Adrenal gland (tissue), 12 donors: ENCODE data around the gene TEX22. TPM values are rescaled to one million over a fixed set of nuclear protein-coding genes. Genes with fewer than 3 reads are reported as not detected.

ENCODE experiments used
- DNase-seq, 7 donors: peaks; one replicate each; pipeline ENCODE4 v3.0.0-alpha.2; 2019 to 2020
- H3K27ac ChIP-seq, 5 donors: fragments of 200-600 bp; sonication (generic) in 4 of 5; 1 replicate in 3 of 5; 2 replicates in 2 of 5; pipeline versions ENCODE4 v1.5.1 to v1.8.0; 2016 to 2020; ENCODE audit warnings: mild to moderate bottlenecking in 1 of 5
- H3K27me3 ChIP-seq: fragments of 200-600 bp; 2 replicates; pipeline ENCODE4 v1.8.0; 2021
- H3K36me3 ChIP-seq, 2 donors: fragments of 200-600 bp; replicated peaks in 1 of 2; 1 replicate in 1 of 2; 2 replicates in 1 of 2; pipeline versions ENCODE4 v1.5.1 to v1.8.0; 2018 to 2022
- H3K4me1 ChIP-seq, 2 donors: fragments of 200-600 bp; replicated peaks in 1 of 2; 1 replicate in 1 of 2; 2 replicates in 1 of 2; pipeline versions ENCODE4 v1.5.1 to v1.8.0; 2018 to 2021
- H3K4me3 ChIP-seq, 4 donors: fragments of 200-600 bp; sonication (generic) in 3 of 4; one replicate each; pipeline ENCODE4 v1.5.1; 2016 to 2018
- H3K9me3 ChIP-seq, 3 donors: fragments of 200-600 bp; sonication (generic) in 1 of 3; replicated peaks in 1 of 3; 1 replicate in 2 of 3; 2 replicates in 1 of 3; pipeline versions ENCODE4 v1.5.1 to v1.8.0; 2016 to 2021
- POLR2A ChIP-seq, 2 donors: fragments of 450-650 bp; IDR thresholded peaks; one replicate each; pipeline ENCODE4 v1.6.1; 2017; ENCODE audit warnings: antibody characterized with exemption in 2 of 2, mild to moderate bottlenecking in 2 of 2, moderate library complexity in 1 of 2
- WGBS, 4 donors: extraction: QIAGEN DNeasy Blood & Tissue Kit in 2 of 4; methylation state at CpG; one replicate each; pipeline versions ENCODE4 v1.1.5 to v1.1.7; 2013 to 2017; 5-methylcytosine and 5-hydroxymethylcytosine counted together
- intact Hi-C, 2 donors: fragments of 100-400 bp; cut with DNase I; formaldehyde crosslinking; loops; one replicate each; pipeline versions ENCODE4 v1.14.1 to v1.15.0; 2022 to 2023
- polyA plus RNA-seq, 3 donors: library from polyadenylated mRNA; stranded (reverse); fragments of 200-250 nt in 2 of 3; fragments of 350-450 nt in 1 of 3; fragmentation: Illumina TruSeq in 1 of 3; extraction: RNeasy Lipid Tissue Mini Kit (QIAGEN cat#74804) in 1 of 3; gene quantifications; one replicate each; pipeline ENCODE4 v1.2.3, GENCODE V29; 2013 to 2014
- total RNA-seq, 9 donors: library from RNA; depleted of rRNA in 4 of 9; stranded (reverse); fragments of >200 nt in 4 of 9; fragments of 120-200 nt in 1 of 9; fragmentation: NEBNext Ultra II Directional in 1 of 9; extraction: Animal tissue kit (Norgen Biotek cat#: 25700) in 1 of 9; gene quantifications; one replicate each; pipeline versions ENCODE4 v1.1.0 to v1.2.4, GENCODE V29; 2013 to 2023
- TF ChIP-seq, protein P1 (sequence below), 6 experiments: fragments of 450-650 bp in 4 of 6; fragments of 200-600 bp in 2 of 6; sonication (generic) in 1 of 6; IDR thresholded peaks; 1 replicate in 5 of 6; 2 replicates in 1 of 6; pipeline versions ENCODE4 v1.5.1 to v1.8.0; 2016 to 2021; ENCODE audit warnings: antibody characterized with exemption in 6 of 6, mild to moderate bottlenecking in 2 of 6, moderate library complexity in 1 of 6
- donor health status: healthy with polysubstance abuse.
- donor health status: Bipolar disorder and iron deficiency.
- donor health status: DM: yes; HTN: yes; CAD: no.
- donor health status: DM: no; HTN: no; CAD: no.
- donor health status: DM: no; HTN: no; CAD: no.
- donor health status: DM: yes; HTN: yes; CAD: no.

Gene TEX22
- total and polyA plus RNA-seq, 12 donors: 0.17 to 2.8 (median 0.38) TPM; not detected in 3

DNA sequence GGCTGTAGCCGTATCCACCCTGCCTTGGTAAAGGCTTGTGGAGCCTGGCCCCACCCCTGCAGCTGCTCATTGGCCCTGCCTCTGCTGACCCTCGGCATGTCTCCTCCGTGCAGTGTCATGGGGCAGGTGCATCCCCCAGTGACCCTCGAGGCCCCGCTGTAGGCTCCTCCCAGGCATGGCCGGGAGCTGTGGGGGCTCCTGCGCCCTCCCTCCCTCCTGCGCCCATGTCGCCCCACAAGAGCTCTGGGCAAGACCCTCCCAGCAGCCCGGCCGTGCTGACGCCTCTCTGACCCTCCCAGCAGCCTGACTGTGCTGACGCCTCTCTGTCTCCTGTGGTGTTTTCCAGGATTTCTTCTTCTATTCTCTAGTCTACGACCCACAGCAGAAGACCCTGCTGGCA is 55.5 kb downstream of the TEX22 start:
- no peak for DNase-seq

DNA sequence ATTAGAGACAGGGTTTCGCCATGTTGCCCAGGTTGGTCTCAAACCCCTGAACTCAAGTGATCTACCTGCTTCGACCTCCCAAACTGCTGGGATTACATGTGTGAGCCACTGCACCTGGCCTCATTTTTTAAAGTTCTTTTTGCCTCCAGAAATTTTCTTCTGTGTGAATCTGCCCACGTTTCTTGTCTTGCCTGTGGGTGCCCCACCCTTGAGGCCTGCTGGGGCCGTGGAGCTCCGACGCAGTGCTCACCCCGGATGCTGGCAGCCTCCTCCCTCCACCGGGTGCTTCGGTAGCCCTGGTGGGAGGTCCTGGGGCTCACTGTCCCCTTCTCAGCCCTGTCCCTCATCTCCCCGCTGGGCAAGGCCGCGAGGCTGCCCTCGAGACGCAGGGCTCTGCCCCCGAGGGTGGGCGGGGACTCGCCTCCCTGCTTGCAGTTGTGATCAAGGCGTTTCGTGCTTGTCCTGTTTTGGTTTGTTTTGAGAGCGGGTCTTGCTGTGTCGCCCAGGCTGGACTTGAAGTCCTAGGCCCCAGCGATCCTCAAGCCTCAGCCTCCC is 56.8 kb downstream of the TEX22 start:
- no peak for TF ChIP-seq POLR2A (IDR thresholded peaks at IDR 0.05)
- TF ChIP-seq, protein P1, sequence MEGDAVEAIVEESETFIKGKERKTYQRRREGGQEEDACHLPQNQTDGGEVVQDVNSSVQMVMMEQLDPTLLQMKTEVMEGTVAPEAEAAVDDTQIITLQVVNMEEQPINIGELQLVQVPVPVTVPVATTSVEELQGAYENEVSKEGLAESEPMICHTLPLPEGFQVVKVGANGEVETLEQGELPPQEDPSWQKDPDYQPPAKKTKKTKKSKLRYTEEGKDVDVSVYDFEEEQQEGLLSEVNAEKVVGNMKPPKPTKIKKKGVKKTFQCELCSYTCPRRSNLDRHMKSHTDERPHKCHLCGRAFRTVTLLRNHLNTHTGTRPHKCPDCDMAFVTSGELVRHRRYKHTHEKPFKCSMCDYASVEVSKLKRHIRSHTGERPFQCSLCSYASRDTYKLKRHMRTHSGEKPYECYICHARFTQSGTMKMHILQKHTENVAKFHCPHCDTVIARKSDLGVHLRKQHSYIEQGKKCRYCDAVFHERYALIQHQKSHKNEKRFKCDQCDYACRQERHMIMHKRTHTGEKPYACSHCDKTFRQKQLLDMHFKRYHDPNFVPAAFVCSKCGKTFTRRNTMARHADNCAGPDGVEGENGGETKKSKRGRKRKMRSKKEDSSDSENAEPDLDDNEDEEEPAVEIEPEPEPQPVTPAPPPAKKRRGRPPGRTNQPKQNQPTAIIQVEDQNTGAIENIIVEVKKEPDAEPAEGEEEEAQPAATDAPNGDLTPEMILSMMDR (IDR thresholded peaks at IDR 0.05): no peak
- peaks cover 0 to 51% of the 10 kb centered on the region in 2 donors for H3K36me3 ChIP-seq

More for the DNA sequence above, 55.5 kb downstream of the TEX22 start:
- Histone ChIP-seq H3K4me3 (no peak overlapping the region), H3K36me3 (peaks cover 0 to 55% of the 10 kb centered on the region in 2 donors), H3K27me3 (no peaks in the 10 kb centered on the region), H3K27ac (no peak overlapping the region), H3K9me3 (no peaks in the 10 kb centered on the region), H3K4me1 (peaks cover 0 to 2% of the 10 kb centered on the region in 2 donors)
- intact Hi-C loops: no loop called here
- TF ChIP-seq POLR2A (IDR thresholded peaks at IDR 0.05): no peak
- TF ChIP-seq, protein P1 (IDR thresholded peaks at IDR 0.05): no peak
- WGBS, 4 donors: 89 to 91% (median 90%) methylated on average over 10 to 14 of the region's 14 CpGs

DNA sequence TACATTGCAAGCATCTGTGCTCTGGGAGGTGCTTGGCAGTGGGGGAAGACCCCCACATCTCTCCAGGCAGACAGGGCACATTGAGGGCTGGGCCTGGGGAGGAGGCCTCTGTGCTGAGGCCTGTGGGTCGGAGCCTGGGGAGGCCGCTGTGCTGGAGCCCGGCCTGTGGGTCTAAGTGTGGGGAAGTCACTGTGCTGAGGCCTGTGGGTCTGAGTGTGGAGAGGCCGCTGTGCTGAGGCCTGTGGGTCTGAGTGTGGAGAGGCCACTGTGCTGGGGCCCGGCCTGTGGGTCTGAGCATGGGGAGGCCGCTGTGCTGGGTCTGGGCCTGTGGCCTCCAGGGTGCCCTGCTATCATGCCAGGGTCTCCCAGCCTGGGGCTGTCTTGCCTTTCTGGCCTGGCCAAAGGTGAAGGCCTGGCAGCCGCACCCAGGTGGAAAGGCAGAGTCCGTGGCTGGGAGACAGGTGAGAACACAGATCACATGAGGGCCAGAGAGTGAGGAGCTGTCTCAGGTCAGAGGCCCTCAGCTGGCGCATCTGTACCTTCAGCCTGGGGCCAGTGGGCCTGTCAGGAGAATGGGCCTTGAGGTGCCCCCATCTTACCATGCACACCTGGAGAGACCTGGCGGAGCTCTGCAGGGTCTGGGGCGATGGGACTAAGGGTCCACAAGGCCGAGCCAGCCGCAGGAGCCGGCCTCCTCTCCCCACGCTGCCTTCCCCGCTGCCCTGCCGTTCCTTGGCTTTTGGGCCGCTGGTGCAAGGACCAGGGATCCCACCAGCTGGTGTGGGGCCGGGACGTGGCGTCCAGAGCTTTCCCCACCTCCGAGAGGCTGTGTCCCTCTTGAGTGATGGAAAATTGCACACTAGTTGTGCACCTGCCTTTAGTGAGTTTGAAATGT is 57.7 kb downstream of the TEX22 start:
- H3K4me3 ChIP-seq: no peak overlapping the region
- no peaks in the 10 kb centered on the region for H3K9me3 ChIP-seq
- WGBS, 4 donors: 88 to 94% (median 90%) methylated on average over 19 to 22 of the region's 22 CpGs; no CpG with 5 or more reads in 1 of the 4 donors
- TF ChIP-seq, protein P1 (IDR thresholded peaks at IDR 0.05): no peak
- TF ChIP-seq POLR2A (IDR thresholded peaks at IDR 0.05): no peak
- H3K4me1 ChIP-seq: no peaks in the 10 kb centered on the region
- peaks cover 0 to 51% of the 10 kb centered on the region in 2 donors for H3K36me3 ChIP-seq
- no peak for DNase-seq
- intact Hi-C loops: no loop called here
- H3K27ac ChIP-seq: no peak overlapping the region
- no peaks in the 10 kb centered on the region for H3K27me3 ChIP-seq

More for the DNA sequence above, 56.8 kb downstream of the TEX22 start:
- Histone ChIP-seq H3K27me3 (no peaks in the 10 kb centered on the region), H3K9me3 (no peaks in the 10 kb centered on the region), H3K4me3 (no peak overlapping the region), H3K27ac (no peak overlapping the region), H3K4me1 (no peaks in the 10 kb centered on the region)
- WGBS, 4 donors: 72 to 88% (median 86%) methylated on average over 5 to 22 of the region's 22 CpGs
- no peak for DNase-seq
- intact Hi-C loops: no loop called here

DNA sequence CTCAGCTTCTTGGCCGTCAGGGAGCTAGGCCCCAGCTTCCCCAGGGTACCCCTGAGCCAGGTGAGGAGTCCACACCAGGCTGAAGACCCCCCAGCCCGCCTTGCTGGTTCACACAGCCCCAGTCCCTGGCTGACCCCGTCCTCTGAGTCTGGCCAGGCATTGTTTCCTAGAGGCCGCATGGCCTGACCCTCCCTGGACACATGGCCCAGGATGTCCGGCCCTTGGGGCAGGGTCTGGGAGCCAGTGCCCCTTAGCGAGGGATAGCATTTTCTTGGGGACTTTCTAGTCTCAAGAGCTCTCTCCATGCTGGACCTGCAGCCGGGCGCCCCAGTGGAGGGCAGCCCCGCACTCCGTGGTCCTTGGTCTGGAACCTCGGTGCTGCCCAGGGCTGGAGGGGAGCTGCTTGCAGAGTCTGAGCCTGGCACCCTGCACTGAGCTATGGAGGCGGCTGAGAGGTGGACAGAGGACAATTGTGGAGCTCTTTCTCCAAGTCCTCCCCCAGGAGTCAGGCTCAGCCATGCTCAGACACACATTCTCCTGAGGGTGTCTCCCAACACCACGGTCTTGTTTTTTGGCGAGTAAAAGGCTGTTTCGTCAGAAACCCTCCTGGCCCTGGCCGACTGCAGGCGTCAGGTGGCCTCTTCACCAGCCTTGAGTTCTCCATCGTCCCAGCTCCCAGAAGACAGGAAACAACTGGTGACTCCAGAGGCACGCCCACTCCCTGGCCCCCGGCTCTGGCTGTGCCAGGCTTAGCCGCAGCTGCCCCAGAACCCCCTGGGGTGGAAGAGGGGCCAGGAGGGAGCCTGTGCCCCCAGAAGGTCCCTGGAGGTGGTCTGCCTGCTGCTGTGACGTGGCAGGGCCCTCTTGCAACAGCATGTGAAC is 58.6 kb downstream of the TEX22 start:
- peaks cover 0 to 61% of the 10 kb centered on the region in 2 donors for H3K36me3 ChIP-seq
- intact Hi-C loops: no loop called here
- WGBS, 4 donors: 83 to 91% (median 86%) methylated on average over 15 to 22 of the region's 22 CpGs
- TF ChIP-seq POLR2A (IDR thresholded peaks at IDR 0.05): no peak
- TF ChIP-seq, protein P1 (IDR thresholded peaks at IDR 0.05): no peak
- H3K27ac ChIP-seq: no peak overlapping the region
- H3K4me3 ChIP-seq: no peak overlapping the region
- no peaks in the 10 kb centered on the region for H3K9me3 ChIP-seq
- no peaks in the 10 kb centered on the region for H3K27me3 ChIP-seq
- no peak for DNase-seq
- no peaks in the 10 kb centered on the region for H3K4me1 ChIP-seq
